ENCODE measurements around the gene TMPRSS9. TPM values are rescaled to one million over a fixed set of nuclear protein-coding genes. Genes with fewer than 3 reads are reported as not detected.

TMPRSS9 gene
- total RNA-seq, 1 donor from 2014 or later: 0.41 TPM

GRCh38 chr19:2398735-2399305 is 38.8 kb downstream of the TMPRSS9 start:
- H3K9me3 Mint-ChIP-seq: no peaks in the 10 kb centered on the region
- no peak for DNase-seq (ENCODE audit: extremely low spot score, unreplicated experiment)
- no peaks in the 10 kb centered on the region for H3K36me3 Mint-ChIP-seq
- H3K4me1 Mint-ChIP-seq (ENCODE audit: unreplicated experiment): no peaks in the 10 kb centered on the region
- H3K27ac Mint-ChIP-seq: no peak overlapping the region
- no peaks in the 10 kb centered on the region for H3K27me3 Mint-ChIP-seq
- no peak for TF ChIP-seq CTCF (conservative IDR thresholded peaks at IDR 0.05)
- no peak overlapping the region for H3K4me3 Mint-ChIP-seq

GRCh38 chr19:2399582-2399981 is 39.5 kb downstream of the TMPRSS9 start:
- Mint-ChIP-seq H3K9me3 (no peaks in the 10 kb centered on the region), H3K4me1 (ENCODE audit: unreplicated experiment) (no peaks in the 10 kb centered on the region), H3K27ac (no peak overlapping the region), H3K4me3 (no peak overlapping the region), H3K27me3 (no peaks in the 10 kb centered on the region), H3K36me3 (no peaks in the 10 kb centered on the region)
- no peak for TF ChIP-seq CTCF (conservative IDR thresholded peaks at IDR 0.05)
- no peak for DNase-seq (ENCODE audit: extremely low spot score, unreplicated experiment)

- H3K27ac Mint-ChIP-seq: no peak overlapping the region
- H3K36me3 Mint-ChIP-seq: no peaks in the 10 kb centered on the region
Observed at GRCh38 chr19:2408247-2408646, 48.2 kb downstream of the TMPRSS9 start.

GRCh38 chr19:2409352-2409912 is 49.4 kb downstream of the TMPRSS9 start:
- Mint-ChIP-seq H3K9me3 (no peaks in the 10 kb centered on the region), H3K4me1 (ENCODE audit: unreplicated experiment) (no peaks in the 10 kb centered on the region), H3K4me3 (no peak overlapping the region), H3K36me3 (no peaks in the 10 kb centered on the region), H3K27me3 (peaks cover 9% of the 10 kb centered on the region), H3K27ac (no peak overlapping the region)
- TF ChIP-seq CTCF (conservative IDR thresholded peaks at IDR 0.05): no peak
- DNase-seq (ENCODE audit: extremely low spot score, unreplicated experiment): no peak

More at GRCh38 chr19:2408247-2408646, 48.2 kb downstream of the TMPRSS9 start:
- no peak for TF ChIP-seq CTCF (conservative IDR thresholded peaks at IDR 0.05)
- no peak for DNase-seq (ENCODE audit: extremely low spot score, unreplicated experiment)
- no peaks in the 10 kb centered on the region for H3K4me1 Mint-ChIP-seq (ENCODE audit: unreplicated experiment)
- no peaks in the 10 kb centered on the region for H3K9me3 Mint-ChIP-seq
- H3K4me3 Mint-ChIP-seq: no peak overlapping the region
- peaks cover 9% of the 10 kb centered on the region for H3K27me3 Mint-ChIP-seq

- Mint-ChIP-seq H3K4me1 (ENCODE audit: unreplicated experiment) (no peaks in the 10 kb centered on the region), H3K27ac (no peak overlapping the region), H3K4me3 (no peak overlapping the region), H3K27me3 (peaks cover 9% of the 10 kb centered on the region), H3K9me3 (no peaks in the 10 kb centered on the region), H3K36me3 (no peaks in the 10 kb centered on the region)
- no peak for TF ChIP-seq CTCF (conservative IDR thresholded peaks at IDR 0.05)
- DNase-seq (ENCODE audit: extremely low spot score, unreplicated experiment): no peak
Observed at GRCh38 chr19:2410023-2410422, 50.0 kb downstream of the TMPRSS9 start.
